ENCODE results near the gene PPP1R13L. TPM values are rescaled to one million over a fixed set of nuclear protein-coding genes. Genes with fewer than 3 reads are reported as not detected.

The PPP1R13L gene
- total RNA-seq, 1 donor from 2014 or later, result 12.8 TPM

- peak within 1 kb of the TSS; percentile 99 for H3K27ac Mint-ChIP-seq
- peaks cover 14% of the 10 kb centered on the region for H3K4me1 Mint-ChIP-seq (ENCODE audit: low read depth)
Observed at GRCh38 chr19:45370410-45371204, 34.3 kb downstream of the PPP1R13L start, which contains the start of gene ERCC2. TSS of gene ERCC2 (minus strand) at chr19:45370573. CDS start at chr19:45370540, 33 bp downstream.

GRCh38 chr19:45368737-45369340 lies 36.0 kb downstream of the PPP1R13L start:
- intact Hi-C loops (cut with micrococcal nuclease), result no loop called here
- peaks cover 14% of the 10 kb centered on the region for H3K4me1 Mint-ChIP-seq (ENCODE audit: low read depth)

More at GRCh38 chr19:45370410-45371204, 34.3 kb downstream of the PPP1R13L start, which contains the start of gene ERCC2:
- Mint-ChIP-seq H3K27me3 (ENCODE audit: low read depth) (no peaks in the 10 kb centered on the region), H3K9me3 (no peaks in the 10 kb centered on the region), H3K4me3 (ENCODE audit: low read depth) (peak within 1 kb of the TSS; percentile 87), H3K36me3 (ENCODE audit: low read depth) (peaks cover 6% of the 10 kb centered on the region)
- intact Hi-C loops (cut with micrococcal nuclease), result loop anchor here (1.0 to 5.0 kb wide), 3 partner anchors 52 to 109 kb away; partner anchors contain the start of gene ERCC1
- DNase-seq (ENCODE audit: low spot score), result peak; percentile 100

GRCh38 chr19:45368127-45368526 lies 36.7 kb downstream of the PPP1R13L start:
- Mint-ChIP-seq H3K27ac (no peak overlapping the region), H3K9me3 (no peaks in the 10 kb centered on the region), H3K27me3 (ENCODE audit: low read depth) (no peaks in the 10 kb centered on the region), H3K4me3 (ENCODE audit: low read depth) (peak overlapping the region; percentile 19), H3K4me1 (ENCODE audit: low read depth) (peaks cover 14% of the 10 kb centered on the region), H3K36me3 (ENCODE audit: low read depth) (peaks cover 6% of the 10 kb centered on the region)
- intact Hi-C loops (cut with micrococcal nuclease), result no loop called here
- DNase-seq (ENCODE audit: low spot score), result no peak

More at GRCh38 chr19:45368737-45369340, 36.0 kb downstream of the PPP1R13L start:
- peaks cover 6% of the 10 kb centered on the region for H3K36me3 Mint-ChIP-seq (ENCODE audit: low read depth)
- H3K27me3 Mint-ChIP-seq (ENCODE audit: low read depth), result no peaks in the 10 kb centered on the region
- no peak for DNase-seq (ENCODE audit: low spot score)
- no peak overlapping the region for H3K27ac Mint-ChIP-seq
- H3K9me3 Mint-ChIP-seq, result no peaks in the 10 kb centered on the region
- peak overlapping the region; percentile 66 for H3K4me3 Mint-ChIP-seq (ENCODE audit: low read depth)

- intact Hi-C loops (cut with micrococcal nuclease), result no loop called here
- Mint-ChIP-seq H3K4me3 (ENCODE audit: low read depth) (no peak overlapping the region), H3K27me3 (ENCODE audit: low read depth) (no peaks in the 10 kb centered on the region), H3K4me1 (ENCODE audit: low read depth) (peaks cover 9% of the 10 kb centered on the region), H3K9me3 (no peaks in the 10 kb centered on the region), H3K27ac (no peak overlapping the region), H3K36me3 (ENCODE audit: low read depth) (peaks cover 15% of the 10 kb centered on the region)
- DNase-seq (ENCODE audit: low spot score), result no peak
Observed at GRCh38 chr19:45364696-45365095, 40.2 kb downstream of the PPP1R13L start.

- Mint-ChIP-seq H3K36me3 (ENCODE audit: low read depth) (peaks cover 22% of the 10 kb centered on the region), H3K9me3 (no peaks in the 10 kb centered on the region), H3K27me3 (ENCODE audit: low read depth) (no peaks in the 10 kb centered on the region), H3K4me3 (ENCODE audit: low read depth) (no peak overlapping the region), H3K4me1 (ENCODE audit: low read depth) (peaks cover 6% of the 10 kb centered on the region), H3K27ac (no peak overlapping the region)
- DNase-seq (ENCODE audit: low spot score), result no peak
- intact Hi-C loops (cut with micrococcal nuclease), result no loop called here
Observed at GRCh38 chr19:45363861-45364459, 40.9 kb downstream of the PPP1R13L start.

- Mint-ChIP-seq H3K9me3 (no peaks in the 10 kb centered on the region), H3K4me3 (ENCODE audit: low read depth) (no peak overlapping the region), H3K27ac (no peak overlapping the region), H3K36me3 (ENCODE audit: low read depth) (peaks cover 27% of the 10 kb centered on the region), H3K27me3 (ENCODE audit: low read depth) (no peaks in the 10 kb centered on the region), H3K4me1 (ENCODE audit: low read depth) (no peaks in the 10 kb centered on the region)
- no peak for DNase-seq (ENCODE audit: low spot score)
- intact Hi-C loops (cut with micrococcal nuclease), result no loop called here
Observed at GRCh38 chr19:45362291-45362690, 42.6 kb downstream of the PPP1R13L start.

GRCh38 chr19:45361608-45362007 lies 43.3 kb downstream of the PPP1R13L start:
- Mint-ChIP-seq H3K4me3 (ENCODE audit: low read depth) (no peak overlapping the region), H3K36me3 (ENCODE audit: low read depth) (peaks cover 27% of the 10 kb centered on the region), H3K27ac (no peak overlapping the region), H3K27me3 (ENCODE audit: low read depth) (no peaks in the 10 kb centered on the region), H3K4me1 (ENCODE audit: low read depth) (no peaks in the 10 kb centered on the region), H3K9me3 (no peaks in the 10 kb centered on the region)
- no peak for DNase-seq (ENCODE audit: low spot score)
- intact Hi-C loops (cut with micrococcal nuclease), result no loop called here

GRCh38 chr19:45358213-45358792 lies 46.6 kb downstream of the PPP1R13L start:
- Mint-ChIP-seq H3K27ac (no peak overlapping the region), H3K36me3 (ENCODE audit: low read depth) (peaks cover 46% of the 10 kb centered on the region), H3K9me3 (no peaks in the 10 kb centered on the region)

GRCh38 chr19:45357445-45357783 lies 47.5 kb downstream of the PPP1R13L start:
- H3K4me1 Mint-ChIP-seq (ENCODE audit: low read depth), result no peaks in the 10 kb centered on the region
- H3K9me3 Mint-ChIP-seq, result no peaks in the 10 kb centered on the region
- intact Hi-C loops (cut with micrococcal nuclease), result no loop called here
- peaks cover 50% of the 10 kb centered on the region for H3K36me3 Mint-ChIP-seq (ENCODE audit: low read depth)
- no peak overlapping the region for H3K27ac Mint-ChIP-seq
- H3K4me3 Mint-ChIP-seq (ENCODE audit: low read depth), result no peak overlapping the region
- no peaks in the 10 kb centered on the region for H3K27me3 Mint-ChIP-seq (ENCODE audit: low read depth)
- no peak for DNase-seq (ENCODE audit: low spot score)

More at GRCh38 chr19:45358213-45358792, 46.6 kb downstream of the PPP1R13L start:
- intact Hi-C loops (cut with micrococcal nuclease), result no loop called here
- no peaks in the 10 kb centered on the region for H3K4me1 Mint-ChIP-seq (ENCODE audit: low read depth)
- no peak overlapping the region for H3K4me3 Mint-ChIP-seq (ENCODE audit: low read depth)
- H3K27me3 Mint-ChIP-seq (ENCODE audit: low read depth), result no peaks in the 10 kb centered on the region
- DNase-seq (ENCODE audit: low spot score), result no peak

GRCh38 chr19:45356760-45357444 lies 48.0 kb downstream of the PPP1R13L start:
- Mint-ChIP-seq H3K9me3 (no peaks in the 10 kb centered on the region), H3K27me3 (ENCODE audit: low read depth) (no peaks in the 10 kb centered on the region), H3K27ac (no peak overlapping the region), H3K4me1 (ENCODE audit: low read depth) (no peaks in the 10 kb centered on the region), H3K36me3 (ENCODE audit: low read depth) (peaks cover 47% of the 10 kb centered on the region), H3K4me3 (ENCODE audit: low read depth) (no peak overlapping the region)
- intact Hi-C loops (cut with micrococcal nuclease), result no loop called here
- DNase-seq (ENCODE audit: low spot score), result no peak

GRCh38 chr19:45355910-45356309 lies 49.0 kb downstream of the PPP1R13L start:
- DNase-seq (ENCODE audit: low spot score), result no peak
- Mint-ChIP-seq H3K36me3 (ENCODE audit: low read depth) (peaks cover 41% of the 10 kb centered on the region), H3K9me3 (no peaks in the 10 kb centered on the region), H3K4me1 (ENCODE audit: low read depth) (no peaks in the 10 kb centered on the region), H3K4me3 (ENCODE audit: low read depth) (no peak overlapping the region), H3K27ac (no peak overlapping the region), H3K27me3 (ENCODE audit: low read depth) (no peaks in the 10 kb centered on the region)
- intact Hi-C loops (cut with micrococcal nuclease), result no loop called here

GRCh38 chr19:45355402-45355801 lies 49.5 kb downstream of the PPP1R13L start:
- Mint-ChIP-seq H3K36me3 (ENCODE audit: low read depth) (peaks cover 41% of the 10 kb centered on the region), H3K27me3 (ENCODE audit: low read depth) (no peaks in the 10 kb centered on the region), H3K4me3 (ENCODE audit: low read depth) (no peak overlapping the region), H3K27ac (no peak overlapping the region), H3K9me3 (no peaks in the 10 kb centered on the region), H3K4me1 (ENCODE audit: low read depth) (no peaks in the 10 kb centered on the region)
- intact Hi-C loops (cut with micrococcal nuclease), result no loop called here
- no peak for DNase-seq (ENCODE audit: low spot score)

Data from activated T-helper 2 cell treated with anti-CD3 and anti-CD28 coated beads, Interferon-gamma antibody, Interleukin-2, Interleukin-4, amounts not matched to agents 10 μg/mL and 5 μg/mL and 100 μg/mL, durations not matched to agents 14 hours and 24 hours and 36 hours (primary cell).